Measurements from ENCODE around the gene NUDT16L1.
A peak's percentile ranks its signal among the peaks of the same experiment; 100 is the strongest.

Gene NUDT16L1

DNA sequence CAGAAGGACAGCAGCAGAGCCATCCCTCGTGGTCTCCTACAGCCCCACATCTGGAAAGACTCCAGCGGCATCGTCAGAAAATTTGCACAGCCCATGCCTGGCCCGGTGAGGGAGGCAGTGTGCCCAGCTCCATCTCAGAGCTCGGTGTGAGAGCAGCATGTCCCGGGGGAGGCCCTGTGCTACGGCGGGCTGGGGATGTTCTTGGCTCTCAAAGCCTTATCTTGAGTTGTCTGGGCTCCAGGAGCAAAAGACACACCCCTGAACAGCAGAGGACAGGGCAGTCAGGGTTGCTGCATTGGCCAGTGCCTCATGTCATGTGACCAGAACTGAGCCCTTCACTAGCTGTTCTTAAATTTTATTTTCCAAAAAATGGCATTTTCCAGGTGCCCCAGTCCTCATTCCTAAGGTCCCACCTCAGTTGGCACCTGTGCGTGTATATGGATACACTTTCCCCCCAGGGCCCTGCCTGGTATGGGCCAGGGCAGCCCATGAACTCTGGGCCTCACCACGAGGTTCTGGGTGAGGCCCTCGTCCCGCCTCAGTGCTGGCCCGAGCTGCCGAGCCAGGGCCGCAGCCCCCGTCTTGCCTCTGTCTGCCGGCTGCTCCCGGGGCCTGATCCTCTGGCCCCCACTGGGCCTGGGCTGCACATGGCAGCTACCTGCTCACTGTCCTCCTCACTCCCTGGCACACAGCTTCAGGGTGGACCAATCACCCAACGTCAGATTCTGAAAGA is 3.0 kb downstream of the NUDT16L1 start:
- no peak for DNase-seq

DNA sequence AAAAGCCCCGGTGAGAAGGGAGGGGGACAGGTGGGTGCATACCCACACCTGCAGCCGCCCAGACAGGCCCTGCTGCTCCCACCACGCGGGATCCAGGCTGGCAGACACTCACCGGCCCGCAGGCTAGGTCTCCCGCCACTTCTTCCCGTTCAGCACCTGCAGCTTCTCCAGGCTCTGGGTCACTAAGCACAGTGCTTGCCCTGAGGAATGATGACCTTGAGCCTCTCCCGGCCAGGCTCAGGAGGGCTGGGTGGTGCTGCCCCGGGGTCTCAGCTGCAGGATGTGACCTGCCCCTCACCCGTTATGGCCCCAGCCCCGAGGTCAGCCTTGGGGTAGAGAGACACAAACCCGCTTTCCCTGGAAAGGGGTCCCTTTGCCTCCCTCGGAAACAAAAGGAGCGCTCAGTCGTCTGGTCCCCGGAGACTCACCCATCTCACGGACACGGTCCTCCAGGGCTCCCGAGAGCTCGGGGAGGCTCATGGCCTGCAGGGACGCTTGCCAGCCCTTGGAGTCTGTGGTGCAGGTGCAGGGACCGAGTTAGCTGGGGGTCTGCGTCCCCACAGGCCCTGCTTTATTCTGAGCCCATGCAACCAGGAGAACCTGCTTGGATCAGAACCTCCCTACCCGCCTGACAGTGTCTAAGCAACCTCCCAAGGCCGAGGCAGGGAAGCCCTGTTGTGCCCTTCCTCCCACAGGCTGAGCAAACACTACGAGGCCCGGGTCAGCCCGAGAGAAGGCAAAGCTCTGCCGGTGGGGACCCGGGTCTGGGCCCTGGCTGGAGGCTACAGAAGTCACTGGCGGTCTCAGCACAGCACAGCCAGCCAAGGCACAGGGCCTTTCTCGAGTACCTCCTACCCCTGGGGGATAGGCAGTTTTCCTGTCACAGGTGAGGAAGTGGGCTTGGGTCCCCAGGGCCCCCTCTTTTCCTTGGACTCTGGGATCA is 3.8 kb downstream of the NUDT16L1 start:
- no peak for DNase-seq

DNA sequence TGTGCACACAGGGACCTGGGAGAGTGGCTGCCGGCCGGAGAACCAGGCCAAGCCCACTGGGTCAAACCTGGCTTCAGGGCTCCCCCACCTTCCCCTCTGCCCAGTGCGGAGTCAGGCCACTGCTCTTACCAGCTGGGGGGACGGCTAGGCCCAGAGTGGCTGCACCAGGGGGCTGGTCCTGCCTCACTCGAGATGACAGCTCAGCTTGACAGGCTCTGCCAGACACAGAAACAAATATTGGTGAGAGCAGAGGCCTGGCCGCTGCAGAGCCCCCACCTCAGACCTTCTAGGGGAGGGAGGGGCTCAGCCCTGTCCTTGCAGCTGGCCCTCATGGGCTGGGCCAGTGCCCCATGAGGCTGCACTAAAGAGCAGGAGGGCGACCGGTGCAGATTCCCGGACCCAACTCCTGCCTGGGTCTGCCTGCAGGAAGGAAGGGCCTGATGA is 4.5 kb downstream of the NUDT16L1 start:
- DNase-seq: no peak

DNA sequence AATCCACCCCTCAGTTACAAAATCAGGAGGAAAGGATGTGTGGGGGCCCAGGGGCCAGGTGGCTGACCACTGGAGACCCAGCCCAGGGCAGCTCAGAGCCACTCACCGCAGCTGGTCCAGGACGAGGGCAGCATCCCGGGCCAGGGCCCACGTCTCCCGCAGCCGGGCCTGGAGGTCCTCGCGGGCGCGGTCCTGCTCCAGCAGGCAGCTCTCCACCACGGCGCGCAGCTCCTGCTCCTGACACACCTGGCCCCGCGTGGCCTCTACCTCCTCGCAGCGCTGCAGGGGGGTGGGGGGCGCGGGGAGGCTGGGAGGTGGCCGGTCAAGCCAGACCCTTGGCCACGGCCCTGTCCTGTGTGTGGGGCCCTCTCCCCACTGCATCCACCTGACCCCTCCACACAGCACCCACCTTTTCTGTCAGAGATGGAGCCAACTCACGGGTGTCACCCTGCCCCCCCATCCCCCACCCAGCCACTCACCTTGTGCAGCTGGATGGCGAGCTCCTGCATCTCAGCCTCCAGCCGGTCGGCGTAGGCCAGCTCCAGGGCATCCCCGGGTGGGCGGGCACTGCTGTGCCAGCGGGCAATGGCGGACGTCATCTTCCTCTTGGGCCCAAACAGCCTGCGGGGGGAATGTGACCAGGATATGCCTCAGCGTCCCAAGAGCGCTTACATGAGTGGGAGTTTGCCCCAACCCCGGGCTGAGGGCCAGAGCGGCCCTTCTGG is 5.1 kb downstream of the NUDT16L1 start:
- DNase-seq: no peak

DNA sequence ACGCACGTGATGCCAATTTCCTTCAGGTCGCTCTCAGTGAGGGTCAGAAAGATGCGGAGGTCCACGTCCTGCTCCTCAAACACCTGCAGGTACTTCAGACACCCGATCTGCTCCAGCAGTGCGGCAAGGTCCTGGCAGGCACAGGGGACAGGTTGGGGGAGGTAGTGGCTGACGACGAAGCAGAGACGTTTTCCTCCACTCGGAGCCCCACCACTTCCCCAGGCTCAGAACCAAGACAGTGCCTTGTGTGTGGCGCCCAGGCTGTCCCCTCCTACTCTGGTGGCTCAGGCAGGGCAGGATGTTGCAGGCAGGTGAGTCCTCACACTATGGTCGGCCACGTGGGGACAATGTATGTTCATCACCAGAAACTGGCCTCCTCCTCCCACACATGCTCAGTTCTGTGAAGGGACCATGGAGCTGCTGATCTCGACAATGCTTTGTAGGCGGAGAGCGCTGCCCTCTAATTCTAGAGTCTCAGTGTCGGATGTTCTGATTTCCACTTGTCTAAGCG is 5.7 kb downstream of the NUDT16L1 start:
- DNase-seq: peak; percentile 58

DNA sequence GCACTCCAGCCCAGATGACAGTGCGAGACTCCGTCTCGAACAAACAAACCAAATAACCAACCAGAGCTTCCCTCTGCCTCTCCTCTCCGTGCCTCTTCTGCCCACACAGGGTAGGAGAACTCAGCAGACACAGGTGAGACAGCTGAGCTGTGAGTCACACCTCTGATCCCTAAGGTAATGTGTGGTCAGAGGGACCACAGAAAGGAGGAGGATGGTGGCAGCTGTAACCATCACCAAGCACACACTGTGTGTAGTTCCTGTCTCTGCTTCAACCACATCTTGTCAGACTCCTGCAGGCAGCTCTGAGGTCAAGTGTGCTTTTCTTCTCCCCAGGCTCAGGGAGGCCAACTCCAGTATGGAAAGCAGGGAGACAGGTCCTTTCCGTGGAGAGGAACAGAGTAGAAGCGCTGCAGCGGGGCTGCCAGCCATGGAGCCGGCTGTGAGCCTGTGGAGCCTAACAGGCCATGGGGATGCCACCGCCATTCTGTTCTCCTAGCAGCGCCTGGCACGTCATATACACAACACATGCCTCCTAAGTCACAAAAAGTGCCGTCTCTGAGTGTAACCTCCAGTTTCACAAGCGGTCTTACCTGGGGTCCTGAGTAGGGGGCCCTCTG is 7.1 kb downstream of the NUDT16L1 start:
- no peak for DNase-seq

DNA sequence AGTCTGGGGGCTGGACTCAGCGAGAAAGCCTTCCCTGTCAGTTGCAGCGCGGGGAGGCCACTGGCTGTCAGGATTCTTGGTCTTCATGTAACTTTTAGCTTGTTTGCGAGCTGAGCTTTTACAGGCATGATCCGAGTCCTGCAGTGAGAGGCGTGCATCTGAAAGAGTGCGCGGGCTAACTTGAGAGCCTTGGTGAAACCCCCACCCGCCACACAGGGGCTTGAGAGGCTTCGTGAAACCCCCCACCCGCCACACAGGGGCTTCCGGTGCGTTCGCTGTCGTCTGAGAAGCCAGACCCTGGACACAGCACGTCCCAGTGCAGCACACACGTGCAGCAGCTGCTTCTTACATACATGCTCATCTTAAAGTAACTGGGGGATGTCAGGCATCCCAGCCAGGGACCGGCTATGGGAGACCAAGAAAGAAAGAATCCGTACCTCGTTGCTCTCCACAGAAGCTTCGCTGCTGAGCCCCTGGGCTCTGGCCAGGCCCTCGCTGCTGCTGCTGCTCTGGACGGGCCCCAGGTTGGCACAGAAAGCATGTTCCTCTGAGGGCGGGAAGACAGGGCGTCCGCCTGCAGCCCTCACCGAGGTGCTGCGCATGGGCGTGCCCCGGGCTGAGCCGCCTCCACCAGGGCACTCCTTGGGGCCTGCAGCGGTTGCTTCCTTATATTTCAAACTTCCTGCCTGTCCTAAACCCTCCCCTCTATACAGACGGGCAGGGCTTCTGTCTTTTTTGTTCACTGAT is 7.8 kb downstream of the NUDT16L1 start:
- DNase-seq: no peak

DNA sequence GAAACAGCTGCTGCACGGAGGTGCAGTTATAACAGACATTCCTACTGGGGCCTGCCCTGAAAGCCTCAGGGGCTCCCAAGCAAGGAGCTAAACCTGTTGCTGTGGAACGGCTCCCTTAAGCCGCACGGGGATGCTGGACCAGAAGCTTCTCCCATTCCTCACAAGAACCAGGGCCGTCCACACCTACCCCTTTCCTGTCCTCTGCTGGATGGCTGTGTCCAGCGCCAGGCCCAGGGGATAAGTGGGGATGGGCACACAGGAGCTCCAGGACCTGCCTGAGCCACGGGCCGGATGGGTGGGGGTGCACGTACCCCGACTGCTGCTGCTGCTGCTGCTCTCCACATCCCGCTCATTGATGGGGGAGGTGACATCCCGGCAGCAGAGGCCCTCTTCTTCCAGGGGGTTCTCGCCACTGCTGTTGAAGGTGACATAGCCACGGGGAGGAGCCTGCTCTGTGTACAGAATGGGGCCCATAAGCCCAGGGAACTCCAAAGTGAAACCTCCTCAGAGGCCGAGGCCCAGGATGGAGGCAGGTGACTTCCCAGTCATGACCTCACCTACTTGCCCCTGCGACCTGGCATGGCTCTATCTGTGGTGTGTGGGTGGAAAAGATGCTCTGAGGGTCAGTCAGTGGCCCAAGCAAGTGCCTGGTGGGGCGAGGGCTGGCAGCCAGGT is 8.6 kb downstream of the NUDT16L1 start:
- no peak for DNase-seq

DNA sequence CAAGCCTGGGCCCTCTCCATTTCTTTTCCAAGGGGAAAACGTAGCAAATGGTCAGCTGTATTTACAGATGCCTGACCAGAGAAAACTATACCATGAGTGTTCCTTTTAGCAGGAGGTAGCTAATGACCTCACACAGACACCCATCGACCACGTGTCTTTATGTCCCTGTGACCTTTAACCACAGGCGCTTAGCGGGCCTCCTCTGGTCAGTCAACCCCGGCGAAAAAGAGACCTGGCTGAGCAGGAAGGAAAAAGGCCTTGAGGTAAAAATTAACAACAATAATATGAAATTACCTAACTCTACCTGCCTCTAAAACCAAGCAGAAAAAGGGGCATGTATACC is 9.1 kb downstream of the NUDT16L1 start:
- DNase-seq: no peak

DNA sequence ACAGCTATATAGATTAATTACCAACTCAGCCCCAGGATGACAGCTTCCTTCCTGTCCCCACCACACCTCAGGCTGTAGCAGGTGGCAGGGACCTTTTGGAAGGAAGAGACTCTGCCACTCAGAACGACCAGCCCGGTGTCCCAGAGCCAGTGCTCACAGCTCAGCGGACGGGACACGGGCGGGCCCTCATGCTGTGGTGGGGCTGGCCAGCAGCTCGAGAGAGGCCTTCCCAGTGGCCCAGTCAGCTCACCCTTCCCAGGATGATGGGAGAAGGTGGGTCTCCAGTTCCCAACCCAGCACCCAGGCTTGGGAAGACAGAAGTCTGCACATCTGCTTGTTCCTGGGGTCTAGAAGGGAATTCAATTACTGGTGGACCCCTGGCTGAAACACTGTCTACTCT is 10.5 kb downstream of the NUDT16L1 start:
- no peak for DNase-seq

DNA sequence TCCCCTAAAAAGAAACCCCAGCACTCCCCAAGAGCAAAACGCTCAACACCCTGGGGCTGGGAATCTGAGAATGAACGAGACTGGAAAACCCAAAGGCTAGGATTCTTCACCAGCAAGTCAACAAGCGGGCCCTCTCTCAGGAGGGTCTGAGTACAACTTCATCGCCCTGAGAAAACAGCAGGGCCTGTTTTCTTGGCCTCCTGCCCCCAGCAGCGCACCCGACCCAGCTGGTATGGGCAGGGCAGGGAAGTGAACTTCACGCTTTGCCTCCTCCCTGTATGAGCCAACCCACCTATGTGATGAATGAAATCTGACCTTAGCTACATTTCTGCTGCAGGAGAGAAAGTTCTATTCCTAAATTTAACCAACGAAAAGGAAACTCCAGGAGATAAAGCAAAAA is 11.1 kb downstream of the NUDT16L1 start:
- no peak for DNase-seq

DNA sequence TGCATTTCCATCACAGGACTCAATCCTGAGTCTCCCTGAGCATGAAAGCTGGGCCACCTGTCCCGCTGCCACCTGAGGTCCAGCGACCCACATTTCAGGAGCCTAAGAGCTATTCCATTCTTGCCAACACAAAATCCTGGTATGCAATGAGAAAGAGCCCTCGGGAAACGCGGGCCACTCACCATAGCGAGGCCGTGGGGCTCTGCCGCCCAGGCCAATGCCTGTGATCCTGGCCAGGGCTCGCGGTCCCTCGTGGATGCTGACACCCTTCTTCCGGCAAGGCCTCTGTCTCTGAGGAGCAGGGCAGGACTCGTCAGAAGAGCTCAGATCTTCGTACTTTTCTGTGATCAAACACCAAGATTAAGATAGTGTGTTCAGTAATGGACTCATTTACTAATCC is 11.6 kb downstream of the NUDT16L1 start:
- DNase-seq: no peak

DNA sequence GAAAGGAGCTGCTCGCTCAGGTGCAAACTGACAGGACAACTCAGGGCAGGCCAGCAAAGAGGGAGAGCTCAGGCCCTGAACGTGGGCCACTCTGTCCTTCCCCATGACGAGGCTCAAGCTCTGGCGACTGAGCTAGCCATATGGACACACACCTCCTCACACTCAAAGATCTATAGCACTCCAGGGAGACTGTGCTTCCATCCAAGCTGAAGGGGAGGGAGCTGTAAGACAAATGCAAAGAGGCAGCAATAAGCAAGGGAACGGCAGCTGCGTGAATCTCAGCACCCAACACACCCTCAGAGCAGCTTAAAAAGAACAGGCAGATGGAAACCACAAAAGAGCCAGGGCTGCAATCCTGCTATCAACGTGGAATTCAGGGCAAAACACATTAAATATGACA is 13.5 kb downstream of the NUDT16L1 start:
- no peak for DNase-seq

DNA sequence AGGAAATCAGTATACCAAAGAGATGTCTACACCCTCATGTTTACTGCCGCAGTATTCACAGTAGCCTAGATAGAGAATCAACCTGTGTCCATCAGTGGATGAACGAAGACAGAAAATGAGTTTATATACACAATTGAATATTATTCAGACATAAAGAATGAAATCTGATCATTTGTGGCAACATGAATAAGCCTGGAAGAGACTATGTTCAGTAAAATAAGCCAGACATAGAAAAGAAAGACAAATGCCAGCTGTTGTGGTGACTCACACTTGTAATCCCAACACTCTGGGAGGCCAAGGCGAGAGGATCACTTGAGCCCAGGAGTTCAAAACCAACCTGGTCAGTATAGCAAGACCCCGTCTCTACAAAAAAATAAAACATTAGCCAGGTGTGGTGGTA is 16.1 kb downstream of the NUDT16L1 start:
- no peak for DNase-seq

DNA sequence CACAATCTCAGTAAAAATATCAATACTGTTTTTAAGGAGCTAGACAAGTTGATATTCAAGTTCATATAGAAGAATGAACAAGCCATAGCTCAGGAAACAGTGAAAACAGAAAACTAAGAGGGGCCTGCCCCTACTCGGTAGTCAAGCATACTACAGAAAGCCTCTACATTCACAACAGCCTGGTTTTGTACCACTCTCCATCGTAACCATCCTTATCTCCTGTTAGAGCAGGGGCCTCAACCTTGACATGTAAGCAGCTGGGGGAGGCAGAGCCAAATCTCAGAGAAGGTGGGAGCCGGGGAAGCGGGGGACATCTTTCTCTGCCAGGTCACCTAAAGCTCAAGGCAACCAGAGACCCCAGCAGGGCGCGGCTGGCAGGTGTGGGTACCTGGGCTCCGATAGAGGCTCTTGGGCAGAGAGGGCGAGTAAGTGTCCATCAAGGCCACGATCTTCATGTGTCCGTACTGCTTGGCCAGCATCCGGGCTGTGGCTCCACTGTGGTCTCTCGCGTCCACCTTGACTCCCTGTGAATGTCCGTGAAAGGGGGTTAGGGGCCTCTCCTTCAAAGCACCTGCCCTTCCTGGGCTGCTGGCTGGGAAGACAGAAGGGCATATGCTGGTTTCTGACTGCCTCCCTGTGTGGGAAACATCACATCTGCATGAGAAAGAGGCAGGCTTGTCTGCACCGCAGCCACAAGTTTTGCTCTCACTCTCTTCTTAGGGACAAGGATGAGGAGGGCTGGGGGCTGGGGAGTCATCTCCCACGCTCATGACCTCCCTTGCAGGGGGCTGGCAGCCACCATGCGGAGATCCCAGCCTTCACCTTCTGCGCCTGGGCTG is 20.5 kb downstream of the NUDT16L1 start:
- DNase-seq: no peak

DNA sequence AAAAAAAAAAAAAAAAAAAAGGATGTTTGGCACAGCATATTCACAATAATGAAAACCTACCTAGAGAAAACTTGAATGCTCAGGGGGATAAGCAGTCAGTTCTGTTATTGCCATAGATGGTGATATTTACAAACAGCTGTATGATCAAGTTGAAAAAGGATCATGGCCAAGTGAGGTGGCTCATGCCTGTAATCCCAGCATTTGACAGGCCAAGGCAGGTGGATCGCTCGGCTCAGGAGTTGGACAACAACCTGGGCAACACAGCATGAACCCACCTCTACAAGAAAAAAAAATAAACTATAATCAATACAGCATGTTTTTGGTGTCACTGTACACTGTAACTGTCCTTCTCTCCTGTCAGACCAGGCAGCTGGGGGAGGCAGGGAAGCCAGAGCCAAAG is 21.6 kb downstream of the NUDT16L1 start:
- DNase-seq: no peak

DNA sequence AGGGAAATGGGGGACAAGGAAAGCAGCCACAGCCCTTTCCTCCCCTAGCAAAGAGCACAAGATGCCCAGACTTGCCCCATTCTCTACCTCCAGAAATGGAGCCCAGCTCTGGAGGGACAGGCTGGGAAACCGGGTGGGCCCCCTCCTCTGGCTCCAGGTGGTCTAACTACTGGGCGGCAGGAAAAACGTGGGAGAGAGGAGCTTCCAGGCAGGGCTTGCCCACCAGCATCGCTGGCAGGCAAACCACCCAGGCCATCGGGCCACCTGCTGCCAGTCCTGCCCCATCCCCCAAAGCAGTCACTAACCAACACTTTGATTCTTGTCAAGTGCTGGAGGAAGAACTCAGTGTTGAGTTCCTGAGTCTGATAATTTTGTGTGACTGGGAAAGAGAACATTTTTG is 25.1 kb downstream of the NUDT16L1 start:
- no peak for DNase-seq

DNA sequence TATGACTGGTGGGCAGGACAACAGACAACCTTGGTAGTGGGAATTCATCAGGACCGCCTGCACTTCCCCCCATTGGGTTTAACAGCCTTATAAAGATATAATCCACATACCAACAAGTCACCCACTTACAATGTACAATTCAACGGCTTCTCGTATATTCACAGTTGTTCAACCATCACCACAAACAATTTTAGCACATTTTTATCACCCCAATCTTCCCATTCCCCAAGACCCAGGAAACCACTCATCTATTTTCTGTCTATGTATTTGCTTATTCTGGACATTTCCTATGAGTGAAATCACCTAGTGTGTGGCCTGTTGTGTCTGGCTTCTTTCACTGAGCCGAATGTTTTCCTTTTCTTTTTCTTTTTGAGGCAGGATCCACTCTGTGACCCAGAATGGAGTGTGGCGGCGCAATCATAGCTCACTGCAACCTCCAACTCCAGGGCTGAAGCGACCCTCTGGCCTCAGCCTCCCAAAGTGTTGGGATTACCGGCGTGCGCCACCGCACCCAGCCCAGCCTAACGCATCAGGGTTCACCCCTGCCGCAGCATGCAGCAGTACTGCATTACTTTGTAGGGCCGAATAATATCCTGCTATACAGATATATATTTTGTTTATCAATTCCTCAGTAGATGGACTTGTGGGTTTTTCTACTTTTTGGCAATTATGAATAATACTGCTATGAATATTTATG is 29.9 kb downstream of the NUDT16L1 start:
- DNase-seq: no peak

DNA sequence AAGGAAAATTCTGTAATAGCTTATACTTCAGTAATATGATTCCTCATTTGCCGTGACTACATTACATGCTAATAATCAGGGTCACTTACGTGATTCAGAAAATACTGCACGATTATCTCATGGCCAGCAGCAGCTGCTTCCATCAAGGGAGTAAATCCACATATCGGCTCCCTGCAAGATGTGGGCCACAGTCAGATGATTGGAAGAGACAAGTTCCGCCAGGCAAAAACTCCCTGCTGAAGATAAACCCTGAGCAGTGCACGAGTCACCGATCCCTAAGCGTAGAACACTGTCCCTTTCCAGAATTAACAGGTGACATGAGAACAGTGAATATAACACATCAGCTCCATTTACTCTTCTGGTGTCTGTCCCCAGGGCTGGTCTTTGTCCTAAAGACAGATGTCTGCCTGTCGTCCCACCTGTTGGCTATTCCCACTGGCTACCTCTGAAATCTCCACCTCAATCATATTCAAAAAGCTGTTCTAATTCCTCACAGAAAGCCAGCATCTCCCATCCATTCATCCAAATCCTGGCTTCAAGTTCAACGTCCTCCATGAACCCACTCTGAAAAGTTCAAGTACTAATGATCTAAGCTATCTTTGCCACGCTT is 31.4 kb downstream of the NUDT16L1 start:
- DNase-seq: no peak

DNA sequence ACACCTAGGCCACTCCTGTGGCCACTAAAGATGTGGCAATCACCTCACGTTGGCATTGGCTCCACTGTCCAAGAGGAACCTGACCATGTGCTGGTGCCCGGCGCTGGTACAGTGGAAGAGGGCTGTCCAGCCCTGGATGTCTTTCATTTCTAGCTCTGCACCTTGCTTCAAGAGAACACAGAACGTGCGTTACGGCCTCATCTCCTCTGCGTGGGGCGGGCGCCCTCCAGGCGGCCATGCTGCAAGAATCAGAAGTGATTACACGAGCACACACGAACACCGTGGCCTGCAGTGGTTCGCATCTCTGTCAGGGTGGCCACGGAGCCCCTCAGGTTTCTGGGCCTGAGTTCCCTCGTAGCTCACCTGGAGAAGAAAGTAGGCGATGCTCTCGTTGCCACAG is 33.3 kb downstream of the NUDT16L1 start:
- DNase-seq: no peak

Data from NCI-H2029 treated with DMSO at 0.1 percent for 48 hours (cell line).